Parathyroid adenoma (tissue), 2 donors: ENCODE results near the gene REC8.

Experiments
- H2AFZ ChIP-seq: fragments of 300-600 bp; sonication (generic); one replicate; pipeline ENCODE4 v1.7.0; 2017; ENCODE audit warnings: antibody characterized with exemption, mild to moderate bottlenecking
- H3K27ac ChIP-seq: fragments of 300-600 bp; sonication (generic); one replicate; pipeline ENCODE4 v1.7.0; 2017
- H3K27me3 ChIP-seq: fragments of 300-600 bp; sonication (generic); one replicate; pipeline ENCODE4 v1.7.0; 2017; ENCODE audit warnings: low read length; ENCODE audit not compliant: control insufficient read depth, insufficient read depth
- H3K36me3 ChIP-seq: fragments of 300-600 bp; sonication (generic); one replicate; pipeline ENCODE4 v1.7.0; 2017; ENCODE audit warnings: low read length; ENCODE audit not compliant: control insufficient read depth, insufficient read depth
- H3K4me1 ChIP-seq: fragments of 300-600 bp; sonication (generic); one replicate; pipeline ENCODE4 v1.7.0; 2017; ENCODE audit warnings: control low read depth
- H3K4me2 ChIP-seq: fragments of 300-600 bp; sonication (generic); one replicate; pipeline ENCODE4 v1.7.0; 2017; ENCODE audit warnings: low read length
- H3K4me3 ChIP-seq: fragments of 300-600 bp; sonication (generic); one replicate; pipeline ENCODE4 v1.7.0; 2017; ENCODE audit warnings: low read depth, low read length
- H3K79me2 ChIP-seq: fragments of 300-600 bp; sonication (generic); one replicate; pipeline ENCODE4 v1.7.0; 2017; ENCODE audit warnings: control low read depth
- H3K9ac ChIP-seq: fragments of 300-600 bp; sonication (generic); one replicate; pipeline ENCODE4 v1.7.0; 2017; ENCODE audit warnings: mild to moderate bottlenecking
- H3K9me3 ChIP-seq: fragments of 300-600 bp; sonication (generic); one replicate; pipeline ENCODE4 v1.7.0; 2017; ENCODE audit warnings: low read length; ENCODE audit not compliant: control insufficient read depth
- CTCF ChIP-seq: fragments of 300-600 bp; sonication (generic); IDR thresholded peaks from one replicate; pipeline ENCODE4 v1.7.0; 2017; ENCODE audit warnings: antibody characterized with exemption, mild to moderate bottlenecking
- donor health status: primary hyperparathyroidism.

REC8 gene

GRCh38 chr14:24150061-24150460, 21.8 kb upstream of the REC8 start:
- H3K9me3 ChIP-seq = no peaks in the 10 kb centered on the region
- H3K36me3 ChIP-seq = no peaks in the 10 kb centered on the region
- H3K4me1 ChIP-seq = peaks cover 14% of the 10 kb centered on the region
- H3K4me2 ChIP-seq = no peak overlapping the region
- no peak for TF ChIP-seq CTCF
- no peak overlapping the region for H3K9ac ChIP-seq
- H3K27ac ChIP-seq = no peak overlapping the region
- H3K79me2 ChIP-seq = peaks cover 17% of the 10 kb centered on the region
- H2AFZ ChIP-seq = no peak overlapping the region
- no peak overlapping the region for H3K4me3 ChIP-seq
- H3K27me3 ChIP-seq = no peaks in the 10 kb centered on the region

- no peak for TF ChIP-seq CTCF
- no peaks in the 10 kb centered on the region for H3K36me3 ChIP-seq
- H3K27me3 ChIP-seq = no peaks in the 10 kb centered on the region
- no peak overlapping the region for H3K27ac ChIP-seq
- H3K4me2 ChIP-seq = no peak overlapping the region
- peaks cover 12% of the 10 kb centered on the region for H3K4me1 ChIP-seq
- H3K79me2 ChIP-seq = peaks cover 17% of the 10 kb centered on the region
- H3K9me3 ChIP-seq = no peaks in the 10 kb centered on the region
- no peak overlapping the region for H2AFZ ChIP-seq
- H3K4me3 ChIP-seq = no peak overlapping the region
- H3K9ac ChIP-seq = no peak overlapping the region
These were observed 21.3 kb upstream of the REC8 start for GRCh38 chr14:24150567-24150966.

DNA sequence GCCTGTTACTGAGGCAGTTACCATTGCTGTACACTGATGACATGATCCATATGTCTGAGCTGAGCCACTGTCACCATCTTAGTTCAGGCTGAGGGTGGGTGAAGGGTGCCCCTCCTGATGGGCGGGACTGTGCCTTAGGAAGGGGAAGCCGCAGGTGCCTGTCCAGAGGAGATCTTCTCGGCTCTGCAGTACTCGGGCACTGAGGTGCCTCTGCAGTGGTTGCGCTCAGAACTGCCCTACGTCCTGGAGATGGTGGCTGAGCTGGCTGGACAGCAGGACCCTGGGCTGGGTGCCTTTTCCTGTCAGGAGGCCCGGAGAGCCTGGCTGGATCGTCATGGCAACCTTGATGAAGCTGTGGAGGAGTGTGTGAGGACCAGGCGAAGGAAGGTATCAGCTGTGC, 20.9 kb upstream of the REC8 start:
- Histone ChIP-seq H3K4me1 (peaks cover 7% of the 10 kb centered on the region), H3K9ac (no peak overlapping the region), H3K79me2 (peaks cover 17% of the 10 kb centered on the region), H3K27ac (no peak overlapping the region), H3K36me3 (no peaks in the 10 kb centered on the region), H3K27me3 (no peaks in the 10 kb centered on the region), H3K4me3 (no peak overlapping the region), H3K4me2 (no peak overlapping the region), H3K9me3 (no peaks in the 10 kb centered on the region), H2AFZ (no peak overlapping the region)
- TF ChIP-seq CTCF = no peak

GRCh38 chr14:24151404-24152080, 20.3 kb upstream of the REC8 start:
- Histone ChIP-seq H3K36me3 (no peaks in the 10 kb centered on the region), H3K4me2 (no peak overlapping the region), H2AFZ (no peak overlapping the region), H3K9me3 (no peaks in the 10 kb centered on the region), H3K9ac (no peak overlapping the region), H3K27me3 (no peaks in the 10 kb centered on the region), H3K4me1 (peaks cover 6% of the 10 kb centered on the region), H3K79me2 (peaks cover 17% of the 10 kb centered on the region), H3K4me3 (no peak overlapping the region), H3K27ac (no peak overlapping the region)
- no peak for TF ChIP-seq CTCF

GRCh38 chr14:24155100-24155499, 16.8 kb upstream of the REC8 start:
- Histone ChIP-seq H3K27ac (no peak overlapping the region), H2AFZ (no peak overlapping the region), H3K9me3 (no peaks in the 10 kb centered on the region), H3K4me3 (no peak overlapping the region), H3K36me3 (no peaks in the 10 kb centered on the region), H3K4me1 (no peaks in the 10 kb centered on the region), H3K27me3 (no peaks in the 10 kb centered on the region), H3K79me2 (peaks cover 3% of the 10 kb centered on the region), H3K9ac (no peak overlapping the region), H3K4me2 (no peak overlapping the region)
- TF ChIP-seq CTCF = no peak
